ENCODE measurements around the gene SPATA31C1.

SPATA31C1 gene

DNA sequence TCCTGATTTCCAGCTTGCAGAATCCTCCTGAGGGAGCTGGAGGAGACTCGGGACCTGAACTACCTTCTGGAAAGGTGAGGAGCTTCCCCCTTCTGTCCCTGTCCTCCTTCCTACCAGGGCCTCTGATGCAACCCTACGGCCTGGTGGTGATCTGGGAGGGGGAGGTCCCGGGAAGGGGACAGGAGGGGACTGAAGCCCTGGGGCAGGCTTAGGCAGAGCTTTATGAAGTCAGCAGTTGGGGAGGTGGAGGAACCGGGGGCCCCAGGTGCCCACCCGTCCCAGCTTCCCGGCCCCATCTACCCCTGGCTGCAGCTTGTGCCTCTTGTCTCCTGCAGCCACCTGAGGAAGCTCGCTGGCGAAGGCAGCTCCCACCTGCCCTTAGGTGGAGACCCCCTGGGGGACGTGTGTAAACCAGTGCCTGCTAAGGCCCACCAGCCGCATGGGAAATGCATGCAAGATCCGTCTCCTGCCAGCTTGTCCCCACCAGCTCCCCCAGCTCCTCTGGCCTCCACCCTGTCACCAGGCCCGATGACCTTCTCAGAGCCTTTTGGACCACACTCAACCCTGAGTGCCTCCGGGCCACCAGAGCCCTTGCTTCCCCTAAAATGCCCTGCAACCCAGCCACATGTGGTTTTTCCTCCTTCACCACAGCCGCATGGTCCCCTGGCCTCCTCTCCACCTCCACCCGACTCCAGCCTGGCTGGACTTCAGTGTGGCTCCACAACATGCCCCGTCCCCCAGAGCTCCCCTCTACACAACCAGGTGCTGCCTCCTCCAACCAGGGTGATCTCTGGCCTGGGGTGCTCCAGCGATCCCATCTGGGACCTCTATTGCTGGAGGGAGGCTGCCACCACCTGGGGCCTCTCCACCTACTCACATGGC, 32.9 kb upstream of the SPATA31C1 start:
- Histone ChIP-seq H3K9ac (ENCODE audit: low read length) (no peak overlapping the region), H3K27me3 (replicated peaks; ENCODE audit: insufficient read depth, low read length) (no peaks in the 10 kb centered on the region), H3K9me3 (replicated peaks; ENCODE audit: insufficient read depth, low read length) (no peaks in the 10 kb centered on the region), H3K9me2 (replicated peaks; ENCODE audit: insufficient read depth, low read length) (no peaks in the 10 kb centered on the region), H2AFZ (ENCODE audit: low read length) (no peak overlapping the region), H3F3A (ENCODE audit: insufficient read depth, low read length) (no peaks in the 10 kb centered on the region), H4K20me1 (ENCODE audit: insufficient read depth, low read length) (no peaks in the 10 kb centered on the region), H3K36me3 (replicated peaks; ENCODE audit: insufficient read depth, low read length) (no peaks in the 10 kb centered on the region), H3K4me3 (ENCODE audit: low read length) (no peak overlapping the region), H3K79me2 (ENCODE audit: low read length) (no peaks in the 10 kb centered on the region), H3K27ac (ENCODE audit: low read length) (no peak overlapping the region), H3K4me1 (ENCODE audit: low read length) (no peaks in the 10 kb centered on the region), H3K4me2 (ENCODE audit: low read depth, low read length) (no peak overlapping the region)
- DNase-seq, result no peak
- TF ChIP-seq, protein P1, sequence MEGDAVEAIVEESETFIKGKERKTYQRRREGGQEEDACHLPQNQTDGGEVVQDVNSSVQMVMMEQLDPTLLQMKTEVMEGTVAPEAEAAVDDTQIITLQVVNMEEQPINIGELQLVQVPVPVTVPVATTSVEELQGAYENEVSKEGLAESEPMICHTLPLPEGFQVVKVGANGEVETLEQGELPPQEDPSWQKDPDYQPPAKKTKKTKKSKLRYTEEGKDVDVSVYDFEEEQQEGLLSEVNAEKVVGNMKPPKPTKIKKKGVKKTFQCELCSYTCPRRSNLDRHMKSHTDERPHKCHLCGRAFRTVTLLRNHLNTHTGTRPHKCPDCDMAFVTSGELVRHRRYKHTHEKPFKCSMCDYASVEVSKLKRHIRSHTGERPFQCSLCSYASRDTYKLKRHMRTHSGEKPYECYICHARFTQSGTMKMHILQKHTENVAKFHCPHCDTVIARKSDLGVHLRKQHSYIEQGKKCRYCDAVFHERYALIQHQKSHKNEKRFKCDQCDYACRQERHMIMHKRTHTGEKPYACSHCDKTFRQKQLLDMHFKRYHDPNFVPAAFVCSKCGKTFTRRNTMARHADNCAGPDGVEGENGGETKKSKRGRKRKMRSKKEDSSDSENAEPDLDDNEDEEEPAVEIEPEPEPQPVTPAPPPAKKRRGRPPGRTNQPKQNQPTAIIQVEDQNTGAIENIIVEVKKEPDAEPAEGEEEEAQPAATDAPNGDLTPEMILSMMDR (IDR thresholded peaks at IDR 0.05; ENCODE audit: low read length), result no peak
- TF ChIP-seq EZH2phosphoT487 (IDR thresholded peaks at IDR 0.05; ENCODE audit: low read length), result no peak
- no peak for TF ChIP-seq EZH2 (optimal IDR thresholded peaks at IDR 0.05; ENCODE audit: low read depth, low read length)

DNA sequence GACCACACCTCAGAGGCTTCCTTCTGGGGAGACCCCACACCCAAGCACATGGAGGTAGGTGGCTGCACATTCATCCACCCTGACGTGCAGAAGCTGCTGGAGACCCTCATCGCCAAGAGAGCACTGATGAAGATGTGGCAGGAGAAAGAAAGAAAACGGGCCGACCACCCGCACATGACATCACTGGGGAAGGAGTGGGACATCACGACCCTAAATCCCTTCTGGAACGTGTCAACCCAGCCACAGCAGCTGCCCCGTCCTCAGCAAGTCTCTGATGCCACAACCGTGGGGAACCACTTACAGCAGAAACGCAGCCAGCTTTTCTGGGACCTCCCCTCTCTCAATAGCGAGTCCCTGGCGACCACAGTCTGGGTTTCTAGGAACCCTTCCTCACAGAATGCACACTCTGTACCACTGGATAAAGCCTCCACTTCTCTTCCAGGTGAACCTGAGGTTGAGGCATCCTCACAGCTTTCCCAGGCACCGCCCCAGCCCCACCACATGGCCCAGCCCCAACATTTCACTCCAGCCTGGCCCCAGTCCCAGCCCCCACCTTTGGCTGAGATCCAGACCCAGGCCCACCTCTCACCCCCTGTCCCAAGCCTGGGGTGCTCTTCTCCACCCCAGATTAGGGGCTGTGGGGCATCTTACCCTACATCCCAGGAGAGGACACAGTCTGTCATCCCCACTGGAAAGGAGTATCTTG, 32.1 kb upstream of the SPATA31C1 start:
- Histone ChIP-seq H3K4me3 (ENCODE audit: low read length) (no peak overlapping the region), H3F3A (ENCODE audit: insufficient read depth, low read length) (no peaks in the 10 kb centered on the region), H3K4me1 (ENCODE audit: low read length) (no peaks in the 10 kb centered on the region), H4K20me1 (ENCODE audit: insufficient read depth, low read length) (no peaks in the 10 kb centered on the region), H3K9me2 (replicated peaks; ENCODE audit: insufficient read depth, low read length) (no peaks in the 10 kb centered on the region), H3K79me2 (ENCODE audit: low read length) (no peaks in the 10 kb centered on the region), H3K27ac (ENCODE audit: low read length) (no peak overlapping the region), H2AFZ (ENCODE audit: low read length) (no peak overlapping the region), H3K36me3 (replicated peaks; ENCODE audit: insufficient read depth, low read length) (no peaks in the 10 kb centered on the region), H3K4me2 (ENCODE audit: low read depth, low read length) (no peak overlapping the region), H3K9me3 (replicated peaks; ENCODE audit: insufficient read depth, low read length) (no peaks in the 10 kb centered on the region), H3K9ac (ENCODE audit: low read length) (no peak overlapping the region), H3K27me3 (replicated peaks; ENCODE audit: insufficient read depth, low read length) (no peaks in the 10 kb centered on the region)
- DNase-seq, result no peak
- no peak for TF ChIP-seq EZH2phosphoT487 (IDR thresholded peaks at IDR 0.05; ENCODE audit: low read length)
- TF ChIP-seq, protein P1 (IDR thresholded peaks at IDR 0.05; ENCODE audit: low read length), result no peak
- no peak for TF ChIP-seq EZH2 (optimal IDR thresholded peaks at IDR 0.05; ENCODE audit: low read depth, low read length)

DNA sequence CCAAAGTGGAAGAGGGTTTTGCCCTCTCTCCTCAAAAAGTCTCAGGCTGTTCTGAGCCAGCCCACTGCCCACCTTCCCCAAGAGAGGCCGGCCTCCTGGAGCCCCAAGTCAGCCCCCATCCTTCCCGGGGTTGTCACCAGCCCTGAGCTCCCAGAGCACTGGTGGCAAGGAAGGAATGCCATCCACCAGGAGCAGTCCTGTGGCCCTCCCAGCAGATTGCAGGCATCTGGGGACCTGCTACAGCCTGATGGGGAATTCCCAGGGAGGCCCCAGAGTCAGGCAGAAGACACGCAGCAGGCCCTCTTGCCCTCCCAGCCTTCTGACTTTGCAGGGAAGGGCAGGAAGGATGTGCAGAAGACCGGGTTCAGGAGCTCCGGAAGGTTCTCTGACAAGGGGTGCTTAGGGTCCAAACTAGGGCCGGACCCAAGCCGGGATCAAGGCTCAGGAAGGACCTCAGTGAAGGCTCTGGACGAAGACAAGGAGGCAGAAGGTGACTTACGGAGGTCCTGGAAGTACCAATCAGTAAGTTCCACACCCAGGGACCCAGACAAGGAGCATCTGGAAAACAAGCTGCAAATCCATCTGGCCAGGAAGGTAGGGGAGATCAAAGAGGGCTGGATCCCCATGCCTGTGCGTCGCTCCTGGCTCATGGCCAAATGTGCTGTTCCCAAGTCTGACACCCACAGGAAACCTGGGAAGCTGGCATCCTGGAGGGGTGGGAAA, 31.4 kb upstream of the SPATA31C1 start:
- no peaks in the 10 kb centered on the region for H3K9me3 ChIP-seq (replicated peaks; ENCODE audit: insufficient read depth, low read length)
- no peak overlapping the region for H3K9ac ChIP-seq (ENCODE audit: low read length)
- H3K27ac ChIP-seq (ENCODE audit: low read length), result no peak overlapping the region
- no peak for TF ChIP-seq EZH2 (optimal IDR thresholded peaks at IDR 0.05; ENCODE audit: low read depth, low read length)
- no peak for TF ChIP-seq EZH2phosphoT487 (IDR thresholded peaks at IDR 0.05; ENCODE audit: low read length)
- TF ChIP-seq, protein P1 (IDR thresholded peaks at IDR 0.05; ENCODE audit: low read length), result no peak
- H3K4me2 ChIP-seq (ENCODE audit: low read depth, low read length), result no peak overlapping the region
- H3K36me3 ChIP-seq (replicated peaks; ENCODE audit: insufficient read depth, low read length), result no peaks in the 10 kb centered on the region
- H3K9me2 ChIP-seq (replicated peaks; ENCODE audit: insufficient read depth, low read length), result no peaks in the 10 kb centered on the region
- no peaks in the 10 kb centered on the region for H3F3A ChIP-seq (ENCODE audit: insufficient read depth, low read length)
- no peaks in the 10 kb centered on the region for H3K4me1 ChIP-seq (ENCODE audit: low read length)
- H3K27me3 ChIP-seq (replicated peaks; ENCODE audit: insufficient read depth, low read length), result no peaks in the 10 kb centered on the region
- H2AFZ ChIP-seq (ENCODE audit: low read length), result no peak overlapping the region
- no peak for DNase-seq
- H3K79me2 ChIP-seq (ENCODE audit: low read length), result no peaks in the 10 kb centered on the region
- H3K4me3 ChIP-seq (ENCODE audit: low read length), result no peak overlapping the region
- no peaks in the 10 kb centered on the region for H4K20me1 ChIP-seq (ENCODE audit: insufficient read depth, low read length)

Data from MM.1S (cell line).